ENCODE data around the gene APLP1. TPM values are rescaled to one million over a fixed set of nuclear protein-coding genes. Genes with fewer than 3 reads are reported as not detected.

Gene APLP1
- total and polyA plus RNA-seq, 2 experiments from 2014 or later, result 30.2 to 36.0 TPM

DNA sequence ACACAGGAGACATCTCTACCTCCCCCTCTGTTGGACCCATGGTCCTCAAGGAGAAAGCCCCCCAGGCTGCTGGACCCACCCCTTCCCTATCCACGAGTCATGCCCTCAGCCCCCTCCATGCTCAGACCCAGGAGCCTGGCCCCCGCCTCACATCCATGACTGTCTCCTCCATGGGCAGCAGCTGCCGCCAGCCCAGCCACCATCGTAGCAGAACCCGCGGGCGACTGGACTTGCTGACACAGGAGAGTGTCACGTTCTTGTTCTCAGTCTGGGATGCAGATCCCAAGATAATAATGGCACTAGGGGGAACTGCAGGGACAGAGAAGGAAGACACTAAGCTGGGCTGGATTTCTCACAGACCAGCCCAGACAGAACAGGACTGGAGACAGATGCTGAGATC is 19.9 kb upstream of the APLP1 start:
- no peak overlapping the region for H3K4me3 ChIP-seq
- H3K79me2 ChIP-seq (replicated peaks; ENCODE audit: insufficient read depth), result no peaks in the 10 kb centered on the region
- H3K4me1 ChIP-seq (ENCODE audit: insufficient read depth), result peaks cover 23% of the 10 kb centered on the region
- H3K9me2 ChIP-seq (ENCODE audit: insufficient read depth), result peaks cover under 1% of the 10 kb centered on the region; the same call in 1 of the 2 replicates
- peaks cover 52% of the 10 kb centered on the region for H3K27me3 Mint-ChIP-seq (ENCODE audit: insufficient read depth, low read depth, poor library complexity)
- H3K4me3 Mint-ChIP-seq, result no peak overlapping the region
- H3K27ac ChIP-seq (ENCODE audit: low read depth), result no peak overlapping the region
- no peaks in the 10 kb centered on the region; the same call in 2 of the 3 replicates for H3K36me3 Mint-ChIP-seq (ENCODE audit: low read depth)
- H3K36me3 ChIP-seq (ENCODE audit: insufficient read depth), result no peaks in the 10 kb centered on the region
- H3K27me3 ChIP-seq (ENCODE audit: insufficient read depth), result peaks cover 22% of the 10 kb centered on the region
- no peak overlapping the region for H3K4me2 ChIP-seq
- TF ChIP-seq CREB1 (CRISPR knock-in tag; IDR thresholded peaks at IDR 0.05; ENCODE audit: low read depth) (no peak), POLR2AphosphoS5 (IDR thresholded peaks at IDR 0.05; ENCODE audit: low read depth) (no peak), EZH2 (IDR thresholded peaks at IDR 0.05; ENCODE audit: low read depth, unreplicated experiment) (no peak), ZNF114 (CRISPR knock-in tag; IDR thresholded peaks at IDR 0.05) (no peak), STAT1 (IDR thresholded peaks at IDR 0.05; ENCODE audit: unreplicated experiment) (no peak), EZH2phosphoT487 (IDR thresholded peaks at IDR 0.05; ENCODE audit: unreplicated experiment) (no peak), JUNB (IDR thresholded peaks at IDR 0.05; ENCODE audit: unreplicated experiment) (no peak), ZNF331 (CRISPR knock-in tag; IDR thresholded peaks at IDR 0.05; ENCODE audit: low read depth) (no peak), NANOG (IDR thresholded peaks at IDR 0.05; ENCODE audit: borderline replicate concordance) (no peak)
- TF ChIP-seq, protein P1, sequence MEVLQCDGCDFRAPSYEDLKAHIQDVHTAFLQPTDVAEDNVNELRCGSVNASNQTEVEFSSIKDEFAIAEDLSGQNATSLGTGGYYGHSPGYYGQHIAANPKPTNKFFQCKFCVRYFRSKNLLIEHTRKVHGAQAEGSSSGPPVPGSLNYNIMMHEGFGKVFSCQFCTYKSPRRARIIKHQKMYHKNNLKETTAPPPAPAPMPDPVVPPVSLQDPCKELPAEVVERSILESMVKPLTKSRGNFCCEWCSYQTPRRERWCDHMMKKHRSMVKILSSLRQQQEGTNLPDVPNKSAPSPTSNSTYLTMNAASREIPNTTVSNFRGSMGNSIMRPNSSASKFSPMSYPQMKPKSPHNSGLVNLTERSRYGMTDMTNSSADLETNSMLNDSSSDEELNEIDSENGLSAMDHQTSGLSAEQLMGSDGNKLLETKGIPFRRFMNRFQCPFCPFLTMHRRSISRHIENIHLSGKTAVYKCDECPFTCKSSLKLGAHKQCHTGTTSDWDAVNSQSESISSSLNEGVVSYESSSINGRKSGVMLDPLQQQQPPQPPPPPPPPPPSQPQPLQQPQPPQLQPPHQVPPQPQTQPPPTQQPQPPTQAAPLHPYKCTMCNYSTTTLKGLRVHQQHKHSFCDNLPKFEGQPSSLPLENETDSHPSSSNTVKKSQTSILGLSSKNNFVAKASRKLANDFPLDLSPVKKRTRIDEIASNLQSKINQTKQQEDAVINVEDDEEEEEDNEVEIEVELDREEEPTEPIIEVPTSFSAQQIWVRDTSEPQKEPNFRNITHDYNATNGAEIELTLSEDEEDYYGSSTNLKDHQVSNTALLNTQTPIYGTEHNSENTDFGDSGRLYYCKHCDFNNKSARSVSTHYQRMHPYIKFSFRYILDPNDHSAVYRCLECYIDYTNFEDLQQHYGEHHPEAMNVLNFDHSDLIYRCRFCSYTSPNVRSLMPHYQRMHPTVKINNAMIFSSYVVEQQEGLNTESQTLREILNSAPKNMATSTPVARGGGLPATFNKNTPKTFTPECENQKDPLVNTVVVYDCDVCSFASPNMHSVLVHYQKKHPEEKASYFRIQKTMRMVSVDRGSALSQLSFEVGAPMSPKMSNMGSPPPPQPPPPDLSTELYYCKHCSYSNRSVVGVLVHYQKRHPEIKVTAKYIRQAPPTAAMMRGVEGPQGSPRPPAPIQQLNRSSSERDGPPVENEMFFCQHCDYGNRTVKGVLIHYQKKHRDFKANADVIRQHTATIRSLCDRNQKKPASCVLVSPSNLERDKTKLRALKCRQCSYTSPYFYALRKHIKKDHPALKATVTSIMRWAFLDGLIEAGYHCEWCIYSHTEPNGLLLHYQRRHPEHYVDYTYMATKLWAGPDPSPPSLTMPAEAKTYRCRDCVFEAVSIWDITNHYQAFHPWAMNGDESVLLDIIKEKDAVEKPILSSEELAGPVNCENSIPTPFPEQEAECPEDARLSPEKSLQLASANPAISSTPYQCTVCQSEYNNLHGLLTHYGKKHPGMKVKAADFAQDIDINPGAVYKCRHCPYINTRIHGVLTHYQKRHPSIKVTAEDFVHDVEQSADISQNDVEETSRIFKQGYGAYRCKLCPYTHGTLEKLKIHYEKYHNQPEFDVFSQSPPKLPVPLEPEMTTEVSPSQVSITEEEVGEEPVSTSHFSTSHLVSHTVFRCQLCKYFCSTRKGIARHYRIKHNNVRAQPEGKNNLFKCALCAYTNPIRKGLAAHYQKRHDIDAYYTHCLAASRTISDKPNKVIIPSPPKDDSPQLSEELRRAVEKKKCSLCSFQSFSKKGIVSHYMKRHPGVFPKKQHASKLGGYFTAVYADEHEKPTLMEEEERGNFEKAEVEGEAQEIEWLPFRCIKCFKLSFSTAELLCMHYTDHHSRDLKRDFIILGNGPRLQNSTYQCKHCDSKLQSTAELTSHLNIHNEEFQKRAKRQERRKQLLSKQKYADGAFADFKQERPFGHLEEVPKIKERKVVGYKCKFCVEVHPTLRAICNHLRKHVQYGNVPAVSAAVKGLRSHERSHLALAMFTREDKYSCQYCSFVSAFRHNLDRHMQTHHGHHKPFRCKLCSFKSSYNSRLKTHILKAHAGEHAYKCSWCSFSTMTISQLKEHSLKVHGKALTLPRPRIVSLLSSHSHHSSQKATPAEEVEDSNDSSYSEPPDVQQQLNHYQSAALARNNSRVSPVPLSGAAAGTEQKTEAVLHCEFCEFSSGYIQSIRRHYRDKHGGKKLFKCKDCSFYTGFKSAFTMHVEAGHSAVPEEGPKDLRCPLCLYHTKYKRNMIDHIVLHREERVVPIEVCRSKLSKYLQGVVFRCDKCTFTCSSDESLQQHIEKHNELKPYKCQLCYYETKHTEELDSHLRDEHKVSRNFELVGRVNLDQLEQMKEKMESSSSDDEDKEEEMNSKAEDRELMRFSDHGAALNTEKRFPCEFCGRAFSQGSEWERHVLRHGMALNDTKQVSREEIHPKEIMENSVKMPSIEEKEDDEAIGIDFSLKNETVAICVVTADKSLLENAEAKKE (CRISPR knock-in tag; IDR thresholded peaks at IDR 0.05), result no peak
- TF ChIP-seq, protein P2, sequence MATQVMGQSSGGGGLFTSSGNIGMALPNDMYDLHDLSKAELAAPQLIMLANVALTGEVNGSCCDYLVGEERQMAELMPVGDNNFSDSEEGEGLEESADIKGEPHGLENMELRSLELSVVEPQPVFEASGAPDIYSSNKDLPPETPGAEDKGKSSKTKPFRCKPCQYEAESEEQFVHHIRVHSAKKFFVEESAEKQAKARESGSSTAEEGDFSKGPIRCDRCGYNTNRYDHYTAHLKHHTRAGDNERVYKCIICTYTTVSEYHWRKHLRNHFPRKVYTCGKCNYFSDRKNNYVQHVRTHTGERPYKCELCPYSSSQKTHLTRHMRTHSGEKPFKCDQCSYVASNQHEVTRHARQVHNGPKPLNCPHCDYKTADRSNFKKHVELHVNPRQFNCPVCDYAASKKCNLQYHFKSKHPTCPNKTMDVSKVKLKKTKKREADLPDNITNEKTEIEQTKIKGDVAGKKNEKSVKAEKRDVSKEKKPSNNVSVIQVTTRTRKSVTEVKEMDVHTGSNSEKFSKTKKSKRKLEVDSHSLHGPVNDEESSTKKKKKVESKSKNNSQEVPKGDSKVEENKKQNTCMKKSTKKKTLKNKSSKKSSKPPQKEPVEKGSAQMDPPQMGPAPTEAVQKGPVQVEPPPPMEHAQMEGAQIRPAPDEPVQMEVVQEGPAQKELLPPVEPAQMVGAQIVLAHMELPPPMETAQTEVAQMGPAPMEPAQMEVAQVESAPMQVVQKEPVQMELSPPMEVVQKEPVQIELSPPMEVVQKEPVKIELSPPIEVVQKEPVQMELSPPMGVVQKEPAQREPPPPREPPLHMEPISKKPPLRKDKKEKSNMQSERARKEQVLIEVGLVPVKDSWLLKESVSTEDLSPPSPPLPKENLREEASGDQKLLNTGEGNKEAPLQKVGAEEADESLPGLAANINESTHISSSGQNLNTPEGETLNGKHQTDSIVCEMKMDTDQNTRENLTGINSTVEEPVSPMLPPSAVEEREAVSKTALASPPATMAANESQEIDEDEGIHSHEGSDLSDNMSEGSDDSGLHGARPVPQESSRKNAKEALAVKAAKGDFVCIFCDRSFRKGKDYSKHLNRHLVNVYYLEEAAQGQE (IDR thresholded peaks at IDR 0.05; ENCODE audit: unreplicated experiment), result no peak
- TF ChIP-seq, protein P3, sequence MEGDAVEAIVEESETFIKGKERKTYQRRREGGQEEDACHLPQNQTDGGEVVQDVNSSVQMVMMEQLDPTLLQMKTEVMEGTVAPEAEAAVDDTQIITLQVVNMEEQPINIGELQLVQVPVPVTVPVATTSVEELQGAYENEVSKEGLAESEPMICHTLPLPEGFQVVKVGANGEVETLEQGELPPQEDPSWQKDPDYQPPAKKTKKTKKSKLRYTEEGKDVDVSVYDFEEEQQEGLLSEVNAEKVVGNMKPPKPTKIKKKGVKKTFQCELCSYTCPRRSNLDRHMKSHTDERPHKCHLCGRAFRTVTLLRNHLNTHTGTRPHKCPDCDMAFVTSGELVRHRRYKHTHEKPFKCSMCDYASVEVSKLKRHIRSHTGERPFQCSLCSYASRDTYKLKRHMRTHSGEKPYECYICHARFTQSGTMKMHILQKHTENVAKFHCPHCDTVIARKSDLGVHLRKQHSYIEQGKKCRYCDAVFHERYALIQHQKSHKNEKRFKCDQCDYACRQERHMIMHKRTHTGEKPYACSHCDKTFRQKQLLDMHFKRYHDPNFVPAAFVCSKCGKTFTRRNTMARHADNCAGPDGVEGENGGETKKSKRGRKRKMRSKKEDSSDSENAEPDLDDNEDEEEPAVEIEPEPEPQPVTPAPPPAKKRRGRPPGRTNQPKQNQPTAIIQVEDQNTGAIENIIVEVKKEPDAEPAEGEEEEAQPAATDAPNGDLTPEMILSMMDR (conservative IDR thresholded peaks at IDR 0.05; ENCODE audit: low read depth in 2 of 2), result no peak
- TF ChIP-seq, protein P4, sequence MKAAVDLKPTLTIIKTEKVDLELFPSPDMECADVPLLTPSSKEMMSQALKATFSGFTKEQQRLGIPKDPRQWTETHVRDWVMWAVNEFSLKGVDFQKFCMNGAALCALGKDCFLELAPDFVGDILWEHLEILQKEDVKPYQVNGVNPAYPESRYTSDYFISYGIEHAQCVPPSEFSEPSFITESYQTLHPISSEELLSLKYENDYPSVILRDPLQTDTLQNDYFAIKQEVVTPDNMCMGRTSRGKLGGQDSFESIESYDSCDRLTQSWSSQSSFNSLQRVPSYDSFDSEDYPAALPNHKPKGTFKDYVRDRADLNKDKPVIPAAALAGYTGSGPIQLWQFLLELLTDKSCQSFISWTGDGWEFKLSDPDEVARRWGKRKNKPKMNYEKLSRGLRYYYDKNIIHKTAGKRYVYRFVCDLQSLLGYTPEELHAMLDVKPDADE (IDR thresholded peaks at IDR 0.05), result no peak
- peaks cover 3% of the 10 kb centered on the region; the same call in 1 of the 3 replicates for H3K9me3 Mint-ChIP-seq
- ATAC-seq (no peak), DNase-seq (ENCODE audit: low spot score) (no peak)
- H2AFZ ChIP-seq, result no peak overlapping the region
- H4K20me1 ChIP-seq (replicated peaks; ENCODE audit: insufficient read depth), result peaks cover 2% of the 10 kb centered on the region; the same call in 1 of the 2 replicates
- H3K4me1 Mint-ChIP-seq, result peaks cover 30% of the 10 kb centered on the region
- no peak overlapping the region for H3K27ac Mint-ChIP-seq
- H3F3A ChIP-seq (replicated peaks; ENCODE audit: low read depth), result 0 out of 2 replicates have a peak, but pooled peaks cover 3% of the 10 kb centered on the region

Data from GM23338 (cell line).